Upper lobe of right lung (tissue), 1 donor: ENCODE results near the gene PANK1. TPM values are rescaled to one million over a fixed set of nuclear protein-coding genes. Genes with fewer than 3 reads are reported as not detected.

Experiments used
- ATAC-seq: fragments of 200-7000 bp; cut with Tn5 transposase; one replicate; pipeline ENCODE4 v1.9.1; 2020; ENCODE audit warnings: mild to moderate bottlenecking, moderate library complexity
- DNase-seq: peaks from one replicate; pipeline ENCODE4 v3.0.0-alpha.2; 2020
- H3K27ac ChIP-seq: fragments of 200-600 bp; one replicate; pipeline ENCODE4 v1.8.0; 2022
- H3K27me3 ChIP-seq: fragments of 200-600 bp; one replicate; pipeline ENCODE4 v1.8.0; 2022; ENCODE audit warnings: mild to moderate bottlenecking
- H3K36me3 ChIP-seq: fragments of 200-600 bp; one replicate; pipeline ENCODE4 v1.8.0; 2022
- H3K4me1 ChIP-seq: fragments of 200-600 bp; one replicate; pipeline ENCODE4 v1.8.0; 2022
- H3K4me3 ChIP-seq: fragments of 200-600 bp; one replicate; pipeline ENCODE4 v1.8.0; 2022; ENCODE audit warnings: mild to moderate bottlenecking
- H3K9me3 ChIP-seq: fragments of 200-600 bp; one replicate; pipeline ENCODE4 v1.8.0; 2022
- CTCF ChIP-seq: fragments of 200-600 bp; IDR thresholded peaks from one replicate; pipeline ENCODE4 v1.8.0; 2022; ENCODE audit warnings: antibody characterized with exemption
- intact Hi-C: fragments of 100-400 bp; cut with DNase I; formaldehyde crosslinking; loops from one replicate; pipeline ENCODE4 v1.11.0; 2022
- total RNA-seq: library from RNA; stranded (reverse); fragmentation: NEBNext Ultra II Directional; extraction: Animal tissue kit (Norgen Biotek cat#: 25700); gene quantifications from one replicate; pipeline ENCODE4 v1.2.1, GENCODE V29; 2021
- donor health status: DM: no; HTN: yes; CAD: no; lungs with severe emphysema.

The PANK1 gene
- total RNA-seq, 1 donor from 2014 or later: 8.0 TPM

- no peak for ATAC-seq
- DNase-seq: no peak
- Histone ChIP-seq H3K27ac (no peak overlapping the region), H3K27me3 (no peaks in the 10 kb centered on the region), H3K9me3 (no peaks in the 10 kb centered on the region), H3K4me1 (no peaks in the 10 kb centered on the region), H3K36me3 (no peaks in the 10 kb centered on the region), H3K4me3 (no peak overlapping the region)
- TF ChIP-seq CTCF: no peak
- intact Hi-C loops: no loop called here
Observed at GRCh38 chr10:89651916-89652573, 7.0 kb upstream of the PANK1 start.

GRCh38 chr10:89651205-89651915, 6.3 kb upstream of the PANK1 start:
- H3K4me1 ChIP-seq: no peaks in the 10 kb centered on the region
- intact Hi-C loops: no loop called here

GRCh38 chr10:89649051-89649450, 4.0 kb upstream of the PANK1 start:
- no peak for ATAC-seq
- no peak overlapping the region for H3K27ac ChIP-seq
- no peak for TF ChIP-seq CTCF
- intact Hi-C loops: no loop called here
- H3K4me3 ChIP-seq: no peak overlapping the region
- peaks cover 7% of the 10 kb centered on the region for H3K4me1 ChIP-seq
- DNase-seq: no peak
- H3K27me3 ChIP-seq: no peaks in the 10 kb centered on the region
- no peaks in the 10 kb centered on the region for H3K9me3 ChIP-seq
- H3K36me3 ChIP-seq: no peaks in the 10 kb centered on the region

More at GRCh38 chr10:89651205-89651915, 6.3 kb upstream of the PANK1 start:
- Histone ChIP-seq H3K9me3 (no peaks in the 10 kb centered on the region), H3K4me3 (no peak overlapping the region), H3K27ac (no peak overlapping the region), H3K36me3 (no peaks in the 10 kb centered on the region), H3K27me3 (no peaks in the 10 kb centered on the region)
- no peak for ATAC-seq
- TF ChIP-seq CTCF: no peak
- DNase-seq: no peak

- Histone ChIP-seq H3K9me3 (no peaks in the 10 kb centered on the region), H3K4me1 (peaks cover 7% of the 10 kb centered on the region), H3K27me3 (no peaks in the 10 kb centered on the region), H3K27ac (no peak overlapping the region), H3K36me3 (no peaks in the 10 kb centered on the region), H3K4me3 (no peak overlapping the region)
- ATAC-seq (no peak), DNase-seq (no peak)
- no peak for TF ChIP-seq CTCF
- intact Hi-C loops: no loop called here
Observed at GRCh38 chr10:89648074-89648473, 3.0 kb upstream of the PANK1 start.

GRCh38 chr10:89646889-89647657, 2.0 kb upstream of the PANK1 start:
- DNase-seq (no peak), ATAC-seq (no peak)
- Histone ChIP-seq H3K9me3 (no peaks in the 10 kb centered on the region), H3K27me3 (no peaks in the 10 kb centered on the region), H3K4me3 (no peak overlapping the region), H3K36me3 (no peaks in the 10 kb centered on the region), H3K27ac (no peak overlapping the region), H3K4me1 (peaks cover 7% of the 10 kb centered on the region)
- TF ChIP-seq CTCF: no peak
- intact Hi-C loops: no loop called here
